ENCODE measurements around the gene CD28. TPM values are rescaled to one million over a fixed set of nuclear protein-coding genes. Genes with fewer than 3 reads are reported as not detected.
"Not testable (repeated sequence)": the region's sequence is repeated elsewhere in the genome, so short reads cannot be mapped to it uniquely, and the experiment has no call there.

Gene CD28
- total and polyA plus RNA-seq, 2 donors (not counting 1 experiment from before 2014, with no cell fraction given): 0.03 TPM; not detected in 1

GRCh38 chr2:203777030-203777429 lies 70.6 kb downstream of the CD28 start:
- Histone ChIP-seq H3K4me1 (ENCODE audit: control insufficient read depth, extremely low read depth, insufficient read depth, low read length) (peaks cover 3% of the 10 kb centered on the region), H3K27ac (ENCODE audit: insufficient read depth, low read length) (no peak overlapping the region), H2AFZ (ENCODE audit: low read length) (no peak overlapping the region), H3K4me2 (ENCODE audit: extremely low read depth, insufficient read depth, low read length) (no peak overlapping the region), H3K9me3 (ENCODE audit: control insufficient read depth, insufficient read depth, low read depth, low read length) (no peaks in the 10 kb centered on the region), H3K79me2 (ENCODE audit: control insufficient read depth, insufficient read depth, low read length) (no peaks in the 10 kb centered on the region), H3K4me3 (replicated peaks in 1 of 4; ENCODE audit: control extremely low read depth in 1 of 4, insufficient read depth in 1 of 4, low read depth in 3 of 4, low read length in 4 of 4) (no peak overlapping the region), H3K9ac (ENCODE audit: insufficient read depth, low read length) (no peak overlapping the region), H3K36me3 (ENCODE audit: control insufficient read depth, insufficient read depth, low read length) (no peaks in the 10 kb centered on the region), H3K27me3 (ENCODE audit: control insufficient read depth, insufficient read depth, low read length) (no peaks in the 10 kb centered on the region), H4K20me1 (ENCODE audit: control insufficient read depth, extremely low read depth, insufficient read depth, low read length) (no peaks in the 10 kb centered on the region)
- TF ChIP-seq EZH2 (IDR thresholded peaks at IDR 0.05; ENCODE audit: low read length, missing control alignments) (no peak), CTCF (conservative IDR thresholded peaks at IDR 0.05 in 1 of 2, IDR thresholded peaks at IDR 0.05 in 1 of 2; ENCODE audit: low read depth in 1 of 2, low read length in 2 of 2) (no peak)
- DNase-seq (ENCODE audit: low read depth in 2 of 2): no peak

GRCh38 chr2:203779477-203780073 lies 73.1 kb downstream of the CD28 start:
- not testable (repeated sequence) for H3K36me3 ChIP-seq (ENCODE audit: control insufficient read depth, insufficient read depth, low read length); H4K20me1 ChIP-seq (ENCODE audit: control insufficient read depth, extremely low read depth, insufficient read depth, low read length); H3K27me3 ChIP-seq (ENCODE audit: control insufficient read depth, insufficient read depth, low read length); H3K27ac ChIP-seq (ENCODE audit: insufficient read depth, low read length); H2AFZ ChIP-seq (ENCODE audit: low read length); H3K9ac ChIP-seq (ENCODE audit: insufficient read depth, low read length); H3K4me2 ChIP-seq (ENCODE audit: extremely low read depth, insufficient read depth, low read length); DNase-seq (ENCODE audit: low read depth in 2 of 2); H3K9me3 ChIP-seq (ENCODE audit: control insufficient read depth, insufficient read depth, low read depth, low read length); H3K4me3 ChIP-seq (replicated peaks in 1 of 4; ENCODE audit: control extremely low read depth in 1 of 4, insufficient read depth in 1 of 4, low read depth in 3 of 4, low read length in 4 of 4); H3K79me2 ChIP-seq (ENCODE audit: control insufficient read depth, insufficient read depth, low read length)
- peaks cover 20% of the 10 kb centered on the region for H3K4me1 ChIP-seq (ENCODE audit: control insufficient read depth, extremely low read depth, insufficient read depth, low read length)

- Histone ChIP-seq H3K79me2 (ENCODE audit: control insufficient read depth, insufficient read depth, low read length) (no peaks in the 10 kb centered on the region), H3K27me3 (ENCODE audit: control insufficient read depth, insufficient read depth, low read length) (no peaks in the 10 kb centered on the region), H2AFZ (ENCODE audit: low read length) (no peak overlapping the region), H3K9ac (ENCODE audit: insufficient read depth, low read length) (no peak overlapping the region), H3K4me1 (ENCODE audit: control insufficient read depth, extremely low read depth, insufficient read depth, low read length) (peaks cover 20% of the 10 kb centered on the region), H3K4me2 (ENCODE audit: extremely low read depth, insufficient read depth, low read length) (no peak overlapping the region), H3K4me3 (replicated peaks in 1 of 4; ENCODE audit: control extremely low read depth in 1 of 4, insufficient read depth in 1 of 4, low read depth in 3 of 4, low read length in 4 of 4) (no peak overlapping the region), H3K9me3 (ENCODE audit: control insufficient read depth, insufficient read depth, low read depth, low read length) (no peaks in the 10 kb centered on the region), H3K36me3 (ENCODE audit: control insufficient read depth, insufficient read depth, low read length) (no peaks in the 10 kb centered on the region), H3K27ac (ENCODE audit: insufficient read depth, low read length) (no peak overlapping the region), H4K20me1 (ENCODE audit: control insufficient read depth, extremely low read depth, insufficient read depth, low read length) (no peaks in the 10 kb centered on the region)
- TF ChIP-seq EZH2 (IDR thresholded peaks at IDR 0.05; ENCODE audit: low read length, missing control alignments) (no peak), CTCF (conservative IDR thresholded peaks at IDR 0.05 in 1 of 2, IDR thresholded peaks at IDR 0.05 in 1 of 2; ENCODE audit: low read depth in 1 of 2, low read length in 2 of 2) (no peak)
- DNase-seq (ENCODE audit: low read depth in 2 of 2): no peak
Measured at GRCh38 chr2:203780231-203780630, 73.8 kb downstream of the CD28 start.
